Naive thymus-derived CD4-positive, alpha-beta T cell (primary cell): ENCODE results near the gene SPNS3. TPM values are rescaled to one million over a fixed set of nuclear protein-coding genes. Genes with fewer than 3 reads are reported as not detected.

Source experiments
- ATAC-seq: fragments of 150-1000 bp; cut with Tn5 transposase; 2 replicates; pipeline ENCODE4 v1.10.0; 2021; ENCODE audit warnings: mild to moderate bottlenecking, moderate library complexity
- CTCF ChIA-PET: fragments of 350-600 bp; sonication (Branson Sonifier 250); formaldehyde crosslinking; loops from one replicate; lab custom pipeline; 2021; ENCODE audit warnings: antibody characterized with exemption; lab: Charles Lee
- POLR2A ChIA-PET: fragments of 350-600 bp; sonication (Branson Sonifier 250); formaldehyde crosslinking; loops from one replicate; lab custom pipeline; 2021; ENCODE audit warnings: antibody characterized with exemption, inconsistent platforms; lab: Charles Lee
- DNase-seq, 9 donors: peaks; one replicate each; pipeline versions ENCODE4 v3.0.0 to v3.0.0-alpha.2; 2020 to 2022; ENCODE audit warnings: mixed read lengths in 1 of 9
- H3K27ac ChIP-seq: one replicate; pipeline ENCODE4 v1.7.0; 2013; ENCODE audit warnings: mild to moderate bottlenecking, low read depth, low read length, moderate library complexity
- H3K27me3 ChIP-seq, 2 donors: one replicate each; pipeline ENCODE4 v1.7.0; 2013; ENCODE audit warnings: low read length in 2 of 2, mild to moderate bottlenecking in 2 of 2, moderate library complexity in 2 of 2; ENCODE audit not compliant: control insufficient read depth in 2 of 2, insufficient read depth in 2 of 2
- H3K36me3 ChIP-seq, 3 experiments: 1 replicate in 2 of 3; 2 replicates in 1 of 3; pipeline ENCODE4 v1.7.0; 2013; ENCODE audit warnings: low read length in 3 of 3, mild to moderate bottlenecking in 3 of 3, moderate library complexity in 1 of 3; ENCODE audit not compliant: insufficient read depth in 3 of 3, control insufficient read depth in 2 of 3
- H3K4me1 ChIP-seq, 2 donors: one replicate each; pipeline ENCODE4 v1.7.0; 2013; ENCODE audit warnings: low read length in 2 of 2, mild to moderate bottlenecking in 2 of 2, moderate library complexity in 1 of 2; ENCODE audit not compliant: control insufficient read depth in 2 of 2, insufficient read depth in 2 of 2
- H3K4me3 ChIP-seq: 2 replicates; pipeline ENCODE4 v1.7.0; 2013; ENCODE audit warnings: mild to moderate bottlenecking, low read length
- H3K9me3 ChIP-seq, 3 experiments: 1 replicate in 2 of 3; 2 replicates in 1 of 3; pipeline ENCODE4 v1.7.0; 2013; ENCODE audit warnings: low read length in 3 of 3; ENCODE audit not compliant: control insufficient read depth in 2 of 3
- H3K27ac Mint-ChIP-seq, 9 donors: one replicate each; pipeline ENCODE4 v1.8.0; 2020 to 2022; ENCODE audit warnings: mixed read lengths in 9 of 9, mild to moderate bottlenecking in 8 of 9, moderate library complexity in 5 of 9, inconsistent platforms in 2 of 9
- H3K27me3 Mint-ChIP-seq, 5 donors: one replicate each; pipeline ENCODE4 v1.8.0; 2021 to 2022; ENCODE audit warnings: mixed read lengths in 5 of 5, mild to moderate bottlenecking in 1 of 5
- H3K36me3 Mint-ChIP-seq, 5 donors: one replicate each; pipeline ENCODE4 v1.8.0; 2020 to 2022; ENCODE audit warnings: mixed read lengths in 5 of 5, mild to moderate bottlenecking in 3 of 5, inconsistent platforms in 1 of 5
- H3K4me1 Mint-ChIP-seq, 7 donors: one replicate each; pipeline ENCODE4 v1.8.0; 2020 to 2022; ENCODE audit warnings: mixed read lengths in 7 of 7, mild to moderate bottlenecking in 3 of 7, inconsistent platforms in 1 of 7
- H3K4me3 Mint-ChIP-seq, 10 donors: one replicate each; pipeline ENCODE4 v1.8.0; 2020 to 2022; ENCODE audit warnings: mild to moderate bottlenecking in 10 of 10, mixed read lengths in 10 of 10, moderate library complexity in 6 of 10, inconsistent platforms in 2 of 10
- H3K9me3 Mint-ChIP-seq, 11 donors: one replicate each; pipeline ENCODE4 v1.8.0; 2020 to 2022; ENCODE audit warnings: mixed read lengths in 11 of 11, mild to moderate bottlenecking in 4 of 11, inconsistent platforms in 1 of 11, moderate library complexity in 1 of 11
- intact Hi-C, 2 donors: fragments of 100-400 bp; cut with micrococcal nuclease; formaldehyde crosslinking; loops; one replicate each; pipeline ENCODE4 v1.15.1; 2023
- polyA plus RNA-seq, 2 donors: library from polyadenylated mRNA; unstranded; fragments of 300-500 nt; fragmentation: Illumina TruSeq; gene quantifications; one replicate each; pipeline ENCODE4 v1.2.3, GENCODE V29; 2021
- total RNA-seq, 6 experiments: library from RNA in 5 of 6; stranded (reverse) in 5 of 6; gene quantifications; 1 replicate in 5 of 6; 2 replicates in 1 of 6; pipeline ENCODE4 v1.2.3 and lab custom pipeline; 2021 to 2026

SPNS3 gene
- total and polyA plus RNA-seq, 7 experiments from 2014 or later: 1.7 to 7.3 (median 5.1) TPM

GRCh38 chr17:4515501-4515900, 81.8 kb downstream of the SPNS3 start:
- DNase-seq (no peak), ATAC-seq (no peak)
- Histone ChIP-seq H3K9me3 (no peaks in the 10 kb centered on the region), H3K4me3 (no peak overlapping the region), H3K27me3 (no peaks in the 10 kb centered on the region), H3K27ac (no peak overlapping the region), H3K4me1 (no peaks in the 10 kb centered on the region), H3K36me3 (no peaks in the 10 kb centered on the region)
- intact Hi-C loops: no loop called here
- Mint-ChIP-seq H3K36me3 (peaks cover 0 to 2% (median 0%) of the 10 kb centered on the region in 5 donors), H3K4me1 (peaks cover 0 to 8% (median 3%) of the 10 kb centered on the region in 7 donors), H3K27ac (no peak overlapping the region), H3K4me3 (no peak overlapping the region), H3K9me3 (no peaks in the 10 kb centered on the region), H3K27me3 (peaks cover 0 to 3% (median 0%) of the 10 kb centered on the region in 5 donors)
- CTCF ChIA-PET: no interaction called here
- POLR2A ChIA-PET: no interaction called here

- no peak overlapping the region for H3K4me3 Mint-ChIP-seq
- Histone ChIP-seq H3K4me1 (no peaks in the 10 kb centered on the region), H3K4me3 (no peak overlapping the region), H3K27ac (no peak overlapping the region), H3K27me3 (no peaks in the 10 kb centered on the region), H3K36me3 (no peaks in the 10 kb centered on the region), H3K9me3 (no peaks in the 10 kb centered on the region)
- ATAC-seq (no peak), DNase-seq (no peak)
- no peaks in the 10 kb centered on the region for H3K9me3 Mint-ChIP-seq
- POLR2A ChIA-PET: no interaction called here
- H3K27ac Mint-ChIP-seq: no peak overlapping the region
- peaks cover 0 to 2% (median 0%) of the 10 kb centered on the region in 5 donors for H3K36me3 Mint-ChIP-seq
- H3K27me3 Mint-ChIP-seq: no peaks in the 10 kb centered on the region
- intact Hi-C loops: no loop called here
- H3K4me1 Mint-ChIP-seq: peaks cover 0 to 3% (median 0%) of the 10 kb centered on the region in 7 donors
- CTCF ChIA-PET: interaction anchor here (0.7 kb wide), 1 partner anchor 17 kb away, joined by 3 read pairs; no protein-coding TSS in a partner anchor
These were observed 83.0 kb downstream of the SPNS3 start for GRCh38 chr17:4516735-4517134.

GRCh38 chr17:4518901-4519300, 85.2 kb downstream of the SPNS3 start:
- Histone ChIP-seq H3K27me3 (no peaks in the 10 kb centered on the region), H3K36me3 (no peaks in the 10 kb centered on the region), H3K4me3 (no peak overlapping the region), H3K27ac (no peak overlapping the region), H3K4me1 (no peaks in the 10 kb centered on the region), H3K9me3 (no peaks in the 10 kb centered on the region)
- Mint-ChIP-seq H3K4me1 (peaks cover 0 to 3% (median 0%) of the 10 kb centered on the region in 7 donors), H3K27me3 (no peaks in the 10 kb centered on the region), H3K27ac (no peak overlapping the region), H3K9me3 (no peaks in the 10 kb centered on the region), H3K36me3 (peaks cover 0 to 2% (median 0%) of the 10 kb centered on the region in 5 donors), H3K4me3 (no peak overlapping the region)
- CTCF ChIA-PET: no interaction called here
- ATAC-seq (no peak), DNase-seq (no peak)
- intact Hi-C loops: no loop called here
- POLR2A ChIA-PET: no interaction called here

- intact Hi-C loops: no loop called here
These were observed 85.6 kb downstream of the SPNS3 start for GRCh38 chr17:4519361-4519788.

GRCh38 chr17:4520060-4520893, 86.5 kb downstream of the SPNS3 start:
- POLR2A ChIA-PET: no interaction called here
- intact Hi-C loops: no loop called here
- Mint-ChIP-seq H3K27me3 (no peaks in the 10 kb centered on the region), H3K4me1 (peaks cover 0 to 3% (median 0%) of the 10 kb centered on the region in 7 donors), H3K27ac (no peak overlapping the region), H3K4me3 (no peak overlapping the region), H3K36me3 (peaks cover 0 to 2% (median 0%) of the 10 kb centered on the region in 5 donors), H3K9me3 (no peaks in the 10 kb centered on the region)
- Histone ChIP-seq H3K36me3 (no peaks in the 10 kb centered on the region), H3K9me3 (no peaks in the 10 kb centered on the region), H3K4me1 (no peaks in the 10 kb centered on the region), H3K27me3 (no peaks in the 10 kb centered on the region), H3K4me3 (no peak overlapping the region), H3K27ac (no peak overlapping the region)
- CTCF ChIA-PET: no interaction called here
- ATAC-seq (no peak), DNase-seq (no peak)

More at GRCh38 chr17:4519361-4519788, 85.6 kb downstream of the SPNS3 start:
- Histone ChIP-seq H3K4me1 (no peaks in the 10 kb centered on the region), H3K9me3 (no peaks in the 10 kb centered on the region), H3K27ac (no peak overlapping the region), H3K36me3 (no peaks in the 10 kb centered on the region), H3K27me3 (no peaks in the 10 kb centered on the region), H3K4me3 (no peak overlapping the region)
- ChIA-PET CTCF (no interaction called here), POLR2A (no interaction called here)
- no peak for ATAC-seq
- Mint-ChIP-seq H3K4me1 (peaks cover 0 to 3% (median 0%) of the 10 kb centered on the region in 7 donors), H3K4me3 (no peak overlapping the region), H3K9me3 (no peaks in the 10 kb centered on the region), H3K27me3 (no peaks in the 10 kb centered on the region), H3K36me3 (peaks cover 0 to 2% (median 0%) of the 10 kb centered on the region in 5 donors), H3K27ac (no peak overlapping the region)
- DNase-seq: no peak

- H3K27me3 ChIP-seq: no peaks in the 10 kb centered on the region
- H3K36me3 ChIP-seq: no peaks in the 10 kb centered on the region
- no peak for ATAC-seq
- no peak overlapping the region for H3K4me3 ChIP-seq
- no peak overlapping the region for H3K27ac ChIP-seq
- H3K9me3 ChIP-seq: no peaks in the 10 kb centered on the region
- ChIA-PET CTCF (no interaction called here), POLR2A (no interaction called here)
- no peak for DNase-seq
- Mint-ChIP-seq H3K9me3 (no peaks in the 10 kb centered on the region), H3K4me3 (no peak overlapping the region), H3K36me3 (peaks cover 0 to 2% (median 0%) of the 10 kb centered on the region in 5 donors), H3K27ac (no peak overlapping the region), H3K4me1 (peaks cover 0 to 3% (median 0%) of the 10 kb centered on the region in 7 donors), H3K27me3 (no peaks in the 10 kb centered on the region)
- no peaks in the 10 kb centered on the region for H3K4me1 ChIP-seq
- intact Hi-C loops: no loop called here
These were observed 87.3 kb downstream of the SPNS3 start for GRCh38 chr17:4520894-4521600.
